Bronchial epithelial cell (primary cell): Measurements from ENCODE around the gene CNFN. TPM values are rescaled to one million over a fixed set of nuclear protein-coding genes. Genes with fewer than 3 reads are reported as not detected.

Experiments used
- DNase-seq: peaks from one replicate; pipeline ENCODE4 v3.0.0-alpha.2; 2010; ENCODE audit warnings: low read depth
- FAIRE-seq: peaks from 2 replicates; lab custom pipeline; 2011; peaks lifted over from hg19 to GRCh38; lab: Jason Lieb, UNC
- H3K27me3 ChIP-seq: 2 replicates; pipeline ENCODE4 v1.5.1; 2011; ENCODE audit warnings: low read length; ENCODE audit not compliant: control insufficient read depth, insufficient read depth
- H3K36me3 ChIP-seq: 2 replicates; pipeline ENCODE4 v1.5.1; 2011; ENCODE audit warnings: low read length; ENCODE audit not compliant: control insufficient read depth, insufficient read depth
- H3K4me3 ChIP-seq: 2 replicates; pipeline ENCODE4 v1.5.1; 2011; ENCODE audit warnings: mild to moderate bottlenecking, low read depth, low read length, control low read depth
- CTCF ChIP-seq: IDR thresholded peaks from 2 replicates; pipeline ENCODE4 v1.5.1; 2011; ENCODE audit warnings: mild to moderate bottlenecking, moderate library complexity, low read length, control low read depth, inconsistent platforms; ENCODE audit not compliant: insufficient read depth, severe bottlenecking
- total RNA-seq: library from RNA; depleted of rRNA; stranded (reverse); fragments of >200 nt; gene quantifications from 2 replicates; pipeline ENCODE4 v1.2.1, GENCODE V29; 2014

CNFN gene
- total RNA-seq, 1 donor from 2014 or later, result not detected

- FAIRE-seq, result no peak
These were observed 33.4 kb downstream of the CNFN start for GRCh38 chr19:42356686-42357085.

GRCh38 chr19:42355896-42356295 is 34.2 kb downstream of the CNFN start:
- H3K36me3 ChIP-seq, result peaks cover 1% of the 10 kb centered on the region
- no peaks in the 10 kb centered on the region for H3K27me3 ChIP-seq
- TF ChIP-seq CTCF, result no peak
- DNase-seq (no peak), FAIRE-seq (no peak)
- no peak overlapping the region for H3K4me3 ChIP-seq

More at GRCh38 chr19:42356686-42357085, 33.4 kb downstream of the CNFN start:
- Histone ChIP-seq H3K4me3 (no peak overlapping the region), H3K27me3 (no peaks in the 10 kb centered on the region), H3K36me3 (peaks cover 1% of the 10 kb centered on the region)
- no peak for TF ChIP-seq CTCF
- no peak for DNase-seq

GRCh38 chr19:42353341-42354015 is 36.6 kb downstream of the CNFN start:
- H3K36me3 ChIP-seq, result peaks cover 1% of the 10 kb centered on the region

GRCh38 chr19:42352301-42353259 is 37.5 kb downstream of the CNFN start:
- DNase-seq, result no peak
- no peaks in the 10 kb centered on the region for H3K27me3 ChIP-seq
- peaks cover 1% of the 10 kb centered on the region for H3K36me3 ChIP-seq
- FAIRE-seq, result no peak
- H3K4me3 ChIP-seq, result no peak overlapping the region
- no peak for TF ChIP-seq CTCF

More at GRCh38 chr19:42353341-42354015, 36.6 kb downstream of the CNFN start:
- TF ChIP-seq CTCF, result no peak
- no peak for FAIRE-seq
- H3K27me3 ChIP-seq, result no peaks in the 10 kb centered on the region
- H3K4me3 ChIP-seq, result no peak overlapping the region
- no peak for DNase-seq

GRCh38 chr19:42351079-42351735 is 38.9 kb downstream of the CNFN start:
- no peak for TF ChIP-seq CTCF
- Histone ChIP-seq H3K27me3 (no peaks in the 10 kb centered on the region), H3K36me3 (peaks cover 1% of the 10 kb centered on the region), H3K4me3 (no peak overlapping the region)
- DNase-seq, result no peak
- no peak for FAIRE-seq
